Natural killer cell (primary cell): ENCODE measurements around the gene PTPN6. TPM values are rescaled to one million over a fixed set of nuclear protein-coding genes. Genes with fewer than 3 reads are reported as not detected.

Experiments
- ATAC-seq, 3 donors: fragments of 150-1000 bp in 2 of 3; fragments of 200-7000 bp in 1 of 3; cut with Tn5 transposase; 1 replicate in 1 of 3; 2 replicates in 2 of 3; pipeline ENCODE4 v1.10.0; 2021; ENCODE audit warnings: mild to moderate bottlenecking in 2 of 3, moderate library complexity in 2 of 3
- DNase-seq, 2 donors: peaks; one replicate each; pipeline versions ENCODE4 v3.0.0 to v3.0.0-alpha.2; 2013 to 2021; ENCODE audit warnings: mixed read lengths in 1 of 2
- H3K27ac ChIP-seq: one replicate; pipeline ENCODE4 v1.5.1; 2013; ENCODE audit warnings: mild to moderate bottlenecking, low read length
- H3K27me3 ChIP-seq: one replicate; pipeline ENCODE4 v1.6.1; 2013; ENCODE audit warnings: low read length; ENCODE audit not compliant: control insufficient read depth, insufficient read depth
- H3K36me3 ChIP-seq: one replicate; pipeline ENCODE4 v1.6.1; 2013; ENCODE audit warnings: low read length; ENCODE audit not compliant: control insufficient read depth, insufficient read depth
- H3K4me1 ChIP-seq: one replicate; pipeline ENCODE4 v1.6.1; 2013; ENCODE audit warnings: low read length; ENCODE audit not compliant: control insufficient read depth, insufficient read depth
- H3K4me3 ChIP-seq: one replicate; pipeline ENCODE4 v1.5.1; 2013; ENCODE audit warnings: low read length
- H3K9me3 ChIP-seq: one replicate; pipeline ENCODE4 v1.6.1; 2013; ENCODE audit warnings: low read length; ENCODE audit not compliant: control insufficient read depth, insufficient read depth
- H3K27ac Mint-ChIP-seq, 2 donors: one replicate each; pipeline ENCODE4 v1.8.0; 2022; ENCODE audit warnings: mild to moderate bottlenecking in 2 of 2, mixed read lengths in 2 of 2, moderate library complexity in 1 of 2
- H3K27me3 Mint-ChIP-seq, 2 donors: one replicate each; pipeline ENCODE4 v1.8.0; 2022; ENCODE audit warnings: low read depth in 2 of 2, mixed read lengths in 2 of 2
- H3K36me3 Mint-ChIP-seq: one replicate; pipeline ENCODE4 v1.8.0; 2022; ENCODE audit warnings: mixed read lengths
- H3K4me1 Mint-ChIP-seq, 2 donors: one replicate each; pipeline ENCODE4 v1.8.0; 2022; ENCODE audit warnings: mixed read lengths in 2 of 2
- H3K4me3 Mint-ChIP-seq: one replicate; pipeline ENCODE4 v1.8.0; 2022; ENCODE audit warnings: mild to moderate bottlenecking, moderate library complexity, mixed read lengths
- H3K9me3 Mint-ChIP-seq, 2 donors: one replicate each; pipeline ENCODE4 v1.8.0; 2022; ENCODE audit warnings: mixed read lengths in 2 of 2
- WGBS: methylation state at CpG from one replicate; pipeline ENCODE4 v1.1.7; 2013; ENCODE audit warnings: missing lambda C conversion rate; ENCODE audit not compliant: insufficient coverage; 5-methylcytosine and 5-hydroxymethylcytosine counted together
- intact Hi-C: fragments of 100-400 bp; cut with micrococcal nuclease; formaldehyde crosslinking; loops from one replicate; pipeline ENCODE4 v1.14.2; 2022
- total RNA-seq, 4 donors: library from RNA; stranded (reverse); fragments of 120-200 nt in 1 of 4; gene quantifications; one replicate each; pipeline versions ENCODE4 v1.2.3 to v1.2.4, GENCODE V29; 2013 to 2022
- TF ChIP-seq, protein P1 (sequence below): fragments of 200-600 bp; IDR thresholded peaks from one replicate; pipeline ENCODE4 v1.8.0; 2022; ENCODE audit warnings: antibody characterized with exemption

The PTPN6 gene
- total RNA-seq, 3 donors from 2014 or later (not counting 1 experiment from before 2014, with no cell fraction given): 279 to 357 (median 312) TPM

DNA sequence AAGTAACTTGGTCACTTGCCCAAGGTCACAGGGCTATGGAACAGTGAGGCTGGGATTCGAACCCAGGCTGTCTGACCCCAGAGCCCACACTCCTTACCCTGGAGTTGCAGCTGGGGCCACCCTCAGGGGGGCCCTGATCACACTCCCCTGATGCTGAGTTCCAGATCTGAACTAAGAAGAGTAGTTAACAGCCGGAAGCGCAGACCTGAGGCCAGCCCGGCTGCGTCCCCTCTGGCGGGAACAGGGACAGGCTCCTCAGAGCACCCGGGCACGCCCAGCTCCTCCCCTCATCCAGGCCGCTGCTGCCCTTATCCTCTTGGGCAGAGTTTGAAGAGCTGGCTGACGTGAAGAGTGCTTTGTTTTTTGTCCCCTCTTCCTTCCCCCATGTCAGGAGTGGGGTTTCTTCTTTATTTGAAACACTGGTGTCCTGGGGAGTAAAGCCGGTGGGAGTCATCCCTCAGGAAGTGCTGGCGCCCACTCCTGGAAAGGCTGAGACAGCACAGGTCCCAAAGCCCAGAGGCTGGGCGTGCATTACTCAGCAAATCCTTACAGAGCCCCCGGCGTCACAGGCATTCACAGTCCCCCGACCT is 10.6 kb downstream of the PTPN6 start:
- H3K27ac ChIP-seq: peak overlapping the region; percentile 96
- Mint-ChIP-seq H3K36me3 (peaks cover 6% of the 10 kb centered on the region), H3K9me3 (no peaks in the 10 kb centered on the region), H3K4me1 (peaks cover 48 to 59% of the 10 kb centered on the region in 2 donors), H3K27ac (peak overlapping the region; percentile 98 to 99), H3K27me3 (no peaks in the 10 kb centered on the region), H3K4me3 (peak overlapping the region; percentile 85)
- H3K4me3 ChIP-seq: no peak overlapping the region
- peaks cover 72% of the 10 kb centered on the region for H3K4me1 ChIP-seq
- 30% methylated on average over 15 of the region's 16 CpGs for WGBS
- DNase-seq (peak in 1 of 2 donors; percentile 73), ATAC-seq (peak; percentile 2 to 7 (median 7))
- H3K36me3 ChIP-seq: peaks cover 57% of the 10 kb centered on the region
- TF ChIP-seq, protein P1, sequence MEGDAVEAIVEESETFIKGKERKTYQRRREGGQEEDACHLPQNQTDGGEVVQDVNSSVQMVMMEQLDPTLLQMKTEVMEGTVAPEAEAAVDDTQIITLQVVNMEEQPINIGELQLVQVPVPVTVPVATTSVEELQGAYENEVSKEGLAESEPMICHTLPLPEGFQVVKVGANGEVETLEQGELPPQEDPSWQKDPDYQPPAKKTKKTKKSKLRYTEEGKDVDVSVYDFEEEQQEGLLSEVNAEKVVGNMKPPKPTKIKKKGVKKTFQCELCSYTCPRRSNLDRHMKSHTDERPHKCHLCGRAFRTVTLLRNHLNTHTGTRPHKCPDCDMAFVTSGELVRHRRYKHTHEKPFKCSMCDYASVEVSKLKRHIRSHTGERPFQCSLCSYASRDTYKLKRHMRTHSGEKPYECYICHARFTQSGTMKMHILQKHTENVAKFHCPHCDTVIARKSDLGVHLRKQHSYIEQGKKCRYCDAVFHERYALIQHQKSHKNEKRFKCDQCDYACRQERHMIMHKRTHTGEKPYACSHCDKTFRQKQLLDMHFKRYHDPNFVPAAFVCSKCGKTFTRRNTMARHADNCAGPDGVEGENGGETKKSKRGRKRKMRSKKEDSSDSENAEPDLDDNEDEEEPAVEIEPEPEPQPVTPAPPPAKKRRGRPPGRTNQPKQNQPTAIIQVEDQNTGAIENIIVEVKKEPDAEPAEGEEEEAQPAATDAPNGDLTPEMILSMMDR: no peak
- H3K9me3 ChIP-seq: no peaks in the 10 kb centered on the region
- intact Hi-C loops: loop anchor here (1.0 kb wide), 1 partner anchor 9 kb away; no protein-coding TSS in a partner anchor
- no peaks in the 10 kb centered on the region for H3K27me3 ChIP-seq

DNA sequence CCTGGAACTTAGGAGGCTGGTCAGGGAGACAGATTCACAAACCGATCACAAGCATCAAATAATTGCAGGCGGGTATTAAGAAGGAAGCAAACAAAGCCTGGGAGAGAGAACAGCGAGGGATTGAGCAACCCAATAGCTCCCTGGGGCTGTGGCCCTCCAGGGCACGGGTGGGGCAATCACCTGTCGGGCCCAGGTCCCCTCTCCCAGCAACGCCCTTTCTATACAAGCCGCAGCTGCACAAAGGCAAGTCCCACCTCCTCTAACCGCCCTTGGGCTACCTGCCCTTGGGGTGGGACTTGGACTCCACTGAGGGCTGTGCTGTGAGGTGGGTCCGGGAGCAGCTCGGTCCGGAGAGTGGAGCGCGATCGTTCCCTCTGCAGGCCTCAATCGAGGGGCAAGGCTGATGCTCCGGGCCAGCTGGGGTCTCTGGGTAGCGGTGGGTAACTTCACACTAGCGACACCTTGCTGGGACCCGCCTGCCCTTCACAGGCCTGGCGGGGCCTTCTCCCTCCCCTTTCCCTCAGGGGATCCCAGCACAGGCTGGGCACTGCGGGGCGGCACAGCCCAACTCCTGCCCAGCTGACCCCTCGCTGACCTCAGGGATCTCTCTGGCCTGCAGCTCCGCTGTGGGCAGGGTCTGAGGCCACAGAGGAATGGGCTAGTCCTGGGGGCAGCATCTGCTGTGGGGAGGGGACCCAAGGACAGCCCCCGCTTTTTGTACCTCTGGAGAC is 11.3 kb downstream of the PTPN6 start:
- intact Hi-C loops: no loop called here
- peak overlapping the region; percentile 98 to 99 for H3K27ac Mint-ChIP-seq
- H3K4me1 ChIP-seq: peaks cover 65% of the 10 kb centered on the region
- H3K4me3 ChIP-seq: no peak overlapping the region
- TF ChIP-seq, protein P1: no peak
- H3K9me3 ChIP-seq: no peaks in the 10 kb centered on the region
- H3K9me3 Mint-ChIP-seq: no peaks in the 10 kb centered on the region
- ATAC-seq: no peak
- no peak for DNase-seq
- peak overlapping the region; percentile 96 for H3K27ac ChIP-seq
- H3K4me1 Mint-ChIP-seq: peaks cover 42 to 53% of the 10 kb centered on the region in 2 donors
- peaks cover 57% of the 10 kb centered on the region for H3K36me3 ChIP-seq
- no peak overlapping the region for H3K4me3 Mint-ChIP-seq
- H3K36me3 Mint-ChIP-seq: peaks cover 6% of the 10 kb centered on the region
- 80% methylated on average over 25 of the region's 25 CpGs for WGBS
- no peaks in the 10 kb centered on the region for H3K27me3 Mint-ChIP-seq
- no peaks in the 10 kb centered on the region for H3K27me3 ChIP-seq

DNA sequence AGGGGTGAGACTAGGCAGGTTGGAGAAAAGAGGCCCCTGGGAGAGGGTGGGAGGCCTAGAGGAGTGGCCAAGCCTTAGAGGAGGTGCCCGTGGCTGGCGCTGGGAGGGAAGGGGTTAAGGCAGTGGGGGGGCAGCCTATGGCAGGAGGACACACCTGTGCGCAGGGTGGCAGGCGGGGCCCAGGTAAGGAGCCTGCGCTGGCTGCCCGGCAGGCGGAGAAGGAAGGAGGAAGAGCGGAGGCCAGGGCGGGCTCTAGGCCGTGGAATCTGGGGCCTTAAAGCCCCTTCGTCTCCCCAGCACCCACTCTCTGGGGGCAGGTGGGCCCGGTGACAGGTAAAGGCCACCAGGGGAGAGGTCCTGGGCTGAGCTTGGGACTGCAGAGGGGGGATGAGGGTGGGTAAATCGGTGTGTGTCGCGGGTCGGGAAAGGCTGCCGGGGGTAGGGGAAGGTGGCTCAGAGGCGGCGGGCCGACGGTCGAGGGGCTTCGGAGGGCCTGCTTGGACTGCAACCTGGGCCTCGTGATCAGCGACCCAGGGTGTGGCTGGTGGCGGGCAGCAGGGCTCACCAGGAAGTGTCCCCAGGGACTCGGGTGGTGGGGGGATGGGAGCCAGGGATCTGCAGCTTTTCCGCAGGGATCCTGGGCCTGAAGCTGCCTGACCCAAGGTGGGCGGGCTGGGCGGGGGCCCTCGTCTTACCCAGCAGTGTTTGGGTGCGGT is 12.0 kb downstream of the PTPN6 start:
- peaks cover 6% of the 10 kb centered on the region for H3K36me3 Mint-ChIP-seq
- intact Hi-C loops: no loop called here
- no peaks in the 10 kb centered on the region for H3K27me3 ChIP-seq
- no peak overlapping the region for H3K4me3 Mint-ChIP-seq
- ATAC-seq (no peak), DNase-seq (no peak)
- H3K4me3 ChIP-seq: no peak overlapping the region
- H3K36me3 ChIP-seq: peaks cover 57% of the 10 kb centered on the region
- peaks cover 36 to 47% of the 10 kb centered on the region in 2 donors for H3K4me1 Mint-ChIP-seq
- WGBS: 90% methylated on average over 32 of the region's 32 CpGs
- H3K27ac ChIP-seq: peak overlapping the region; percentile 96
- TF ChIP-seq, protein P1: no peak
- H3K27me3 Mint-ChIP-seq: no peaks in the 10 kb centered on the region
- no peaks in the 10 kb centered on the region for H3K9me3 Mint-ChIP-seq
- H3K4me1 ChIP-seq: peaks cover 58% of the 10 kb centered on the region
- H3K9me3 ChIP-seq: no peaks in the 10 kb centered on the region
- H3K27ac Mint-ChIP-seq: peak overlapping the region in 1 of 2 donors; percentile 98
